ENCODE measurements around the gene RAB3GAP1. TPM values are rescaled to one million over a fixed set of nuclear protein-coding genes. Genes with fewer than 3 reads are reported as not detected.

Gene RAB3GAP1
- total RNA-seq, 1 donor from 2014 or later = 71.2 TPM

GRCh38 chr2:135093193-135093592 lies 41.1 kb downstream of the RAB3GAP1 start:
- Histone ChIP-seq H3F3A (ENCODE audit: low read depth) (no peaks in the 10 kb centered on the region), H3K27me3 (no peaks in the 10 kb centered on the region), H3K9ac (no peak overlapping the region), H3K4me3 (no peak overlapping the region), H3K4me1 (no peaks in the 10 kb centered on the region), H3K79me2 (ENCODE audit: low read depth) (peaks cover 22% of the 10 kb centered on the region), H3K27ac (no peak overlapping the region), H3K4me2 (no peak overlapping the region), H3K36me3 (peaks cover 9% of the 10 kb centered on the region), H3K9me3 (ENCODE audit: low read depth) (no peaks in the 10 kb centered on the region), H2AFZ (replicated peaks) (no peak overlapping the region), H4K20me1 (ENCODE audit: low read depth) (no peaks in the 10 kb centered on the region)
- Mint-ChIP-seq H3K36me3 (peaks cover 28% of the 10 kb centered on the region), H3K27me3 (ENCODE audit: insufficient read depth, low read depth) (peaks cover 2% of the 10 kb centered on the region), H3K9me3 (peaks cover 9% of the 10 kb centered on the region), H3K4me3 (no peak overlapping the region), H3K27ac (no peak overlapping the region), H3K4me1 (no peaks in the 10 kb centered on the region)
- DNase-seq (ENCODE audit: low spot score) = no peak
- TF ChIP-seq EZH2phosphoT487 (IDR thresholded peaks at IDR 0.05) = no peak
- no peak for TF ChIP-seq EZH2 (IDR thresholded peaks at IDR 0.05)
- TF ChIP-seq CTCF (IDR thresholded peaks at IDR 0.05) = no peak

DNA sequence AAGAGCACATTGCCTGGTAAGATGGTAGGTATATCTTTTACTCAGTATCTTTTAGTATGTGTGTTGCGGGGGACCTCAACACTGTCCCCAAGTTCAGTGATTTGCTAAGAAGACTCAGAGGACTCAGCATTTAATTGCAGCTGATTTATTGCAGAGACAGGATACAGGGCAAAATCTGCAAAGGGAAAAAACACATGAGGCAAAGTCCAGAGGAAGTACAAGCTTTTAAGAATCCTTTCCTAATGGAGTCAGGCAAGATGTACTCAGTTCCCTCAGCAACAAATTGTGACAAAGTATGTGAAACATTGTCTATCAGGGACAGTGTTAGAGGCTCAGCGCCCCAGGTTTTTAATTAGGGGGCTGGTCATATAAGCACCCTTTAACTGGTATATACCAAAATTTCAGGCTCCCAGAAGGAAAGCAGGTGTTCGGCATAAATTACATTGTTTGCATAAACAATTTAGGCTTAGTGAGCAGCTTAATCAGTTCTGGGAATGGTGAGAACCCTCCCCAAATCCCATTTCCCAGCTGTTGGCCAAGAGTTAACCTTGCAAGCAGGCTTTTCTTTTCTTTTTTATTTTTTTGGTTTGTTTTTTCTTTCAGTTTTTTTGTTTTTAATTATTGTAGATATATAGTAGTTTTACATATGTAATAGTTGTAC lies 41.7 kb downstream of the RAB3GAP1 start:
- H3K9me3 ChIP-seq (ENCODE audit: low read depth) = no peaks in the 10 kb centered on the region
- no peak for DNase-seq (ENCODE audit: low spot score)
- no peaks in the 10 kb centered on the region for H4K20me1 ChIP-seq (ENCODE audit: low read depth)
- no peak for TF ChIP-seq EZH2 (IDR thresholded peaks at IDR 0.05)
- TF ChIP-seq EZH2phosphoT487 (IDR thresholded peaks at IDR 0.05) = no peak
- TF ChIP-seq CTCF (IDR thresholded peaks at IDR 0.05) = no peak
- no peaks in the 10 kb centered on the region for H3K27me3 ChIP-seq
- no peaks in the 10 kb centered on the region for H3F3A ChIP-seq (ENCODE audit: low read depth)
- no peak overlapping the region for H3K9ac ChIP-seq
- H3K27ac ChIP-seq = no peak overlapping the region
- no peak overlapping the region for H3K4me3 ChIP-seq
- H3K27me3 Mint-ChIP-seq (ENCODE audit: insufficient read depth, low read depth) = peaks cover 2% of the 10 kb centered on the region
- H3K4me1 Mint-ChIP-seq = no peaks in the 10 kb centered on the region
- H3K36me3 ChIP-seq = peaks cover 9% of the 10 kb centered on the region
- H2AFZ ChIP-seq (replicated peaks) = no peak overlapping the region
- peaks cover 7% of the 10 kb centered on the region for H3K9me3 Mint-ChIP-seq
- no peaks in the 10 kb centered on the region for H3K4me1 ChIP-seq
- peaks cover 27% of the 10 kb centered on the region for H3K36me3 Mint-ChIP-seq
- H3K4me3 Mint-ChIP-seq = no peak overlapping the region
- H3K4me2 ChIP-seq = no peak overlapping the region
- no peak overlapping the region for H3K27ac Mint-ChIP-seq
- H3K79me2 ChIP-seq (ENCODE audit: low read depth) = peaks cover 19% of the 10 kb centered on the region

- Histone ChIP-seq H3K9me3 (ENCODE audit: low read depth) (no peaks in the 10 kb centered on the region), H3K27ac (no peak overlapping the region), H4K20me1 (ENCODE audit: low read depth) (no peaks in the 10 kb centered on the region), H3K36me3 (peaks cover 9% of the 10 kb centered on the region), H3K9ac (no peak overlapping the region), H3F3A (ENCODE audit: low read depth) (no peaks in the 10 kb centered on the region), H3K4me1 (no peaks in the 10 kb centered on the region), H3K79me2 (ENCODE audit: low read depth) (peaks cover 12% of the 10 kb centered on the region), H3K4me2 (no peak overlapping the region), H3K4me3 (no peak overlapping the region), H2AFZ (replicated peaks) (no peak overlapping the region), H3K27me3 (no peaks in the 10 kb centered on the region)
- Mint-ChIP-seq H3K27ac (no peak overlapping the region), H3K4me3 (no peak overlapping the region), H3K27me3 (ENCODE audit: insufficient read depth, low read depth) (peaks cover 2% of the 10 kb centered on the region), H3K4me1 (no peaks in the 10 kb centered on the region), H3K36me3 (peaks cover 20% of the 10 kb centered on the region), H3K9me3 (peaks cover 1% of the 10 kb centered on the region)
- no peak for DNase-seq (ENCODE audit: low spot score)
- TF ChIP-seq EZH2phosphoT487 (IDR thresholded peaks at IDR 0.05) (no peak), EZH2 (IDR thresholded peaks at IDR 0.05) (no peak)
These were observed 42.4 kb downstream of the RAB3GAP1 start for GRCh38 chr2:135094508-135094907.

- Mint-ChIP-seq H3K4me1 (no peaks in the 10 kb centered on the region), H3K27me3 (ENCODE audit: insufficient read depth, low read depth) (peaks cover 2% of the 10 kb centered on the region), H3K9me3 (no peaks in the 10 kb centered on the region), H3K4me3 (no peak overlapping the region), H3K36me3 (peaks cover 18% of the 10 kb centered on the region), H3K27ac (no peak overlapping the region)
- Histone ChIP-seq H3F3A (ENCODE audit: low read depth) (no peaks in the 10 kb centered on the region), H3K27ac (no peak overlapping the region), H3K27me3 (no peaks in the 10 kb centered on the region), H3K4me2 (no peak overlapping the region), H3K79me2 (ENCODE audit: low read depth) (peaks cover 2% of the 10 kb centered on the region), H3K9ac (no peak overlapping the region), H3K9me3 (ENCODE audit: low read depth) (no peaks in the 10 kb centered on the region), H4K20me1 (ENCODE audit: low read depth) (no peaks in the 10 kb centered on the region), H3K4me3 (no peak overlapping the region), H3K36me3 (peaks cover 8% of the 10 kb centered on the region), H2AFZ (replicated peaks) (no peak overlapping the region), H3K4me1 (no peaks in the 10 kb centered on the region)
- TF ChIP-seq EZH2 (IDR thresholded peaks at IDR 0.05) (no peak), EZH2phosphoT487 (IDR thresholded peaks at IDR 0.05) (no peak), CTCF (IDR thresholded peaks at IDR 0.05) (no peak)
- no peak for DNase-seq (ENCODE audit: low spot score)
These were observed 43.5 kb downstream of the RAB3GAP1 start for GRCh38 chr2:135095591-135095990.
